DND-41 (cell line): ENCODE results near the gene CD34.

Experiments
- EZH2 ChIP-seq: IDR thresholded peaks from 3 replicates; pipeline ENCODE4 v1.6.1; 2012; ENCODE audit warnings: borderline replicate concordance, low read depth, mild to moderate bottlenecking, moderate library complexity, low read length, inconsistent platforms; ENCODE audit not compliant: severe bottlenecking
- TF ChIP-seq, protein P1 (sequence below): IDR thresholded peaks from 2 replicates; pipeline ENCODE4 v1.5.1; 2012; ENCODE audit warnings: borderline replicate concordance, low read length, moderate library complexity, mild to moderate bottlenecking; ENCODE audit not compliant: poor library complexity, severe bottlenecking; ENCODE audit errors: extremely low read depth

DNA sequence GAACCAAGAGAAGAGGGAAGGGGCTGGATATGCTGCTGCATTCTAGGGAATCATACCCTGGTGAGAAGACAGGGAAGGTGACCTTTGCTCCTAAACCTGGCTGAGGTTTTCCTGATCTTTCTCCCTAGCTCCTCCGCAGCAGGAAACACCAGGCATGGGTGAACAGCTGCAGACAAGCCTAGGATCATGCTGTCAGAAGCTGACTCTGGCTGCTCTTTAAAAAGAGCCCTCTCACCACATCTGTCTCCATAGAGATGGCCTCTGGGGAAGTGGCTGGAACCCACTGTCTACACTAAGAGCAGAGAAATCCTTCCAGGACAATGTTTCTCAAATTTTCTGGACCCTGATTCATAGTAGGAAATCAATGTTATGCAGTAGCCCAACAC is 57.6 kb downstream of the CD34 start:
- TF ChIP-seq EZH2: no peak
- TF ChIP-seq, protein P1, sequence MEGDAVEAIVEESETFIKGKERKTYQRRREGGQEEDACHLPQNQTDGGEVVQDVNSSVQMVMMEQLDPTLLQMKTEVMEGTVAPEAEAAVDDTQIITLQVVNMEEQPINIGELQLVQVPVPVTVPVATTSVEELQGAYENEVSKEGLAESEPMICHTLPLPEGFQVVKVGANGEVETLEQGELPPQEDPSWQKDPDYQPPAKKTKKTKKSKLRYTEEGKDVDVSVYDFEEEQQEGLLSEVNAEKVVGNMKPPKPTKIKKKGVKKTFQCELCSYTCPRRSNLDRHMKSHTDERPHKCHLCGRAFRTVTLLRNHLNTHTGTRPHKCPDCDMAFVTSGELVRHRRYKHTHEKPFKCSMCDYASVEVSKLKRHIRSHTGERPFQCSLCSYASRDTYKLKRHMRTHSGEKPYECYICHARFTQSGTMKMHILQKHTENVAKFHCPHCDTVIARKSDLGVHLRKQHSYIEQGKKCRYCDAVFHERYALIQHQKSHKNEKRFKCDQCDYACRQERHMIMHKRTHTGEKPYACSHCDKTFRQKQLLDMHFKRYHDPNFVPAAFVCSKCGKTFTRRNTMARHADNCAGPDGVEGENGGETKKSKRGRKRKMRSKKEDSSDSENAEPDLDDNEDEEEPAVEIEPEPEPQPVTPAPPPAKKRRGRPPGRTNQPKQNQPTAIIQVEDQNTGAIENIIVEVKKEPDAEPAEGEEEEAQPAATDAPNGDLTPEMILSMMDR: no peak
